GM18505 (cell line): ENCODE data around the gene METTL9.
"Not testable (repeated sequence)": the region's sequence is repeated elsewhere in the genome, so short reads cannot be mapped to it uniquely, and the experiment has no call there.

Source experiments
- ATAC-seq: cut with Tn5 transposase; IDR thresholded peaks from one replicate; pipeline ENCODE4 v1.9.1; 2021; ENCODE audit not compliant: unreplicated experiment
- POLR2A ChIP-seq: IDR thresholded peaks from 4 replicates; pipeline ENCODE4 v1.6.1; 2011; ENCODE audit warnings: borderline replicate concordance; ENCODE audit not compliant: insufficient read depth, insufficient read length; ENCODE audit errors: extremely low read depth

Gene METTL9

GRCh38 chr16:21683184-21683583 lies 83.8 kb downstream of the METTL9 start:
- TF ChIP-seq POLR2A, result no peak
- ATAC-seq, result no peak

- ATAC-seq, result no peak
- no peak for TF ChIP-seq POLR2A
Observed at GRCh38 chr16:21684199-21684598, 84.8 kb downstream of the METTL9 start.

GRCh38 chr16:21685034-21685455 lies 85.7 kb downstream of the METTL9 start:
- no peak for ATAC-seq
- no peak for TF ChIP-seq POLR2A

GRCh38 chr16:21689107-21689506 lies 89.7 kb downstream of the METTL9 start:
- no peak for TF ChIP-seq POLR2A
- no peak for ATAC-seq

GRCh38 chr16:21690967-21691366 lies 91.6 kb downstream of the METTL9 start:
- ATAC-seq, result not testable (repeated sequence)

GRCh38 chr16:21694609-21695008 lies 95.2 kb downstream of the METTL9 start:
- ATAC-seq, result no peak
- TF ChIP-seq POLR2A, result no peak

GRCh38 chr16:21697032-21697431 lies 97.7 kb downstream of the METTL9 start:
- TF ChIP-seq POLR2A, result no peak
- ATAC-seq, result no peak

- no peak for TF ChIP-seq POLR2A
- no peak for ATAC-seq
Observed at GRCh38 chr16:21698169-21699032, 99.0 kb downstream of the METTL9 start.

- no peak for TF ChIP-seq POLR2A
- no peak for ATAC-seq
Observed at GRCh38 chr16:21701271-21701670, 101.9 kb downstream of the METTL9 start.

- no peak for TF ChIP-seq POLR2A
- no peak for ATAC-seq
Observed at GRCh38 chr16:21702276-21702675, 102.9 kb downstream of the METTL9 start.

GRCh38 chr16:21703156-21703555 lies 103.8 kb downstream of the METTL9 start:
- ATAC-seq, result no peak
- TF ChIP-seq POLR2A, result no peak

GRCh38 chr16:21703589-21704174 lies 104.3 kb downstream of the METTL9 start:
- ATAC-seq, result no peak
- TF ChIP-seq POLR2A, result no peak

GRCh38 chr16:21704266-21704665 lies 104.9 kb downstream of the METTL9 start:
- ATAC-seq, result no peak
- TF ChIP-seq POLR2A, result no peak

GRCh38 chr16:21704733-21705132 lies 105.4 kb downstream of the METTL9 start:
- no peak for TF ChIP-seq POLR2A
- ATAC-seq, result no peak
